MM.1S (cell line): Measurements from ENCODE around the gene NTM.

Source experiments
- DNase-seq: peaks from one replicate; pipeline ENCODE4 v3.0.0-alpha.2; 2015
- H2AFZ ChIP-seq: fragments of 300-600 bp; sonication (generic); 2 replicates; pipeline ENCODE4 v1.6.0; 2016; ENCODE audit warnings: antibody characterized with exemption, low read length
- H3F3A ChIP-seq: fragments of 300-600 bp; sonication (generic); 2 replicates; pipeline ENCODE4 v1.6.1; 2016; ENCODE audit warnings: mild to moderate bottlenecking, antibody characterized with exemption, low read length, moderate library complexity, mixed read lengths; ENCODE audit not compliant: insufficient read depth
- H3K27ac ChIP-seq: fragments of 300-600 bp; sonication (generic); 2 replicates; pipeline ENCODE4 v1.5.1; 2016; ENCODE audit warnings: mild to moderate bottlenecking, low read length
- H3K27me3 ChIP-seq: fragments of 300-600 bp; sonication (generic); replicated peaks from 2 replicates; pipeline ENCODE4 v1.6.0; 2016; ENCODE audit warnings: low read length; ENCODE audit not compliant: insufficient read depth
- H3K36me3 ChIP-seq: fragments of 300-600 bp; sonication (generic); replicated peaks from 2 replicates; pipeline ENCODE4 v1.6.1; 2016; ENCODE audit warnings: mild to moderate bottlenecking, low read length, mixed read lengths; ENCODE audit not compliant: insufficient read depth
- H3K4me1 ChIP-seq: fragments of 300-600 bp; sonication (generic); 2 replicates; pipeline ENCODE4 v1.6.1; 2016; ENCODE audit warnings: low read length, mixed read lengths
- H3K4me2 ChIP-seq: fragments of 300-600 bp; sonication (generic); 2 replicates; pipeline ENCODE4 v1.6.0; 2016; ENCODE audit warnings: low read depth, low read length
- H3K4me3 ChIP-seq: fragments of 300-600 bp; sonication (generic); 2 replicates; pipeline ENCODE4 v1.5.1; 2016; ENCODE audit warnings: low read length, mixed read lengths
- H3K79me2 ChIP-seq: fragments of 300-600 bp; sonication (generic); 2 replicates; pipeline ENCODE4 v1.6.1; 2016; ENCODE audit warnings: mixed run types, low read length, mixed read lengths
- H3K9ac ChIP-seq: fragments of 300-600 bp; sonication (generic); 2 replicates; pipeline ENCODE4 v1.6.1; 2016; ENCODE audit warnings: low read length, mixed read lengths
- H3K9me2 ChIP-seq: fragments of 300-600 bp; sonication (generic); replicated peaks from 2 replicates; pipeline ENCODE4 v1.6.1; 2016; ENCODE audit warnings: mild to moderate bottlenecking, low read length, mixed read lengths; ENCODE audit not compliant: insufficient read depth
- H3K9me3 ChIP-seq: fragments of 300-600 bp; sonication (generic); replicated peaks from 2 replicates; pipeline ENCODE4 v1.6.1; 2016; ENCODE audit warnings: mild to moderate bottlenecking, low read length, mixed read lengths; ENCODE audit not compliant: insufficient read depth
- H4K20me1 ChIP-seq: fragments of 300-600 bp; sonication (generic); 2 replicates; pipeline ENCODE4 v1.6.1; 2016; ENCODE audit warnings: mild to moderate bottlenecking, low read length, moderate library complexity, mixed read lengths; ENCODE audit not compliant: insufficient read depth
- EZH2 ChIP-seq: fragments of 300-600 bp; sonication (generic); optimal IDR thresholded peaks from 2 replicates; pipeline ENCODE3; 2017; ENCODE audit warnings: low read depth, mild to moderate bottlenecking, antibody characterized with exemption, low read length, mixed read lengths
- EZH2phosphoT487 ChIP-seq: fragments of 300-600 bp; sonication (generic); IDR thresholded peaks from 2 replicates; pipeline ENCODE4 v1.6.1; 2018; ENCODE audit warnings: antibody characterized with exemption, low read length
- TF ChIP-seq, protein P1 (sequence below): fragments of 300-600 bp; sonication (generic); IDR thresholded peaks from 2 replicates; pipeline ENCODE4 v1.5.1; 2016; ENCODE audit warnings: antibody characterized with exemption, low read length, mixed read lengths

Gene NTM

DNA sequence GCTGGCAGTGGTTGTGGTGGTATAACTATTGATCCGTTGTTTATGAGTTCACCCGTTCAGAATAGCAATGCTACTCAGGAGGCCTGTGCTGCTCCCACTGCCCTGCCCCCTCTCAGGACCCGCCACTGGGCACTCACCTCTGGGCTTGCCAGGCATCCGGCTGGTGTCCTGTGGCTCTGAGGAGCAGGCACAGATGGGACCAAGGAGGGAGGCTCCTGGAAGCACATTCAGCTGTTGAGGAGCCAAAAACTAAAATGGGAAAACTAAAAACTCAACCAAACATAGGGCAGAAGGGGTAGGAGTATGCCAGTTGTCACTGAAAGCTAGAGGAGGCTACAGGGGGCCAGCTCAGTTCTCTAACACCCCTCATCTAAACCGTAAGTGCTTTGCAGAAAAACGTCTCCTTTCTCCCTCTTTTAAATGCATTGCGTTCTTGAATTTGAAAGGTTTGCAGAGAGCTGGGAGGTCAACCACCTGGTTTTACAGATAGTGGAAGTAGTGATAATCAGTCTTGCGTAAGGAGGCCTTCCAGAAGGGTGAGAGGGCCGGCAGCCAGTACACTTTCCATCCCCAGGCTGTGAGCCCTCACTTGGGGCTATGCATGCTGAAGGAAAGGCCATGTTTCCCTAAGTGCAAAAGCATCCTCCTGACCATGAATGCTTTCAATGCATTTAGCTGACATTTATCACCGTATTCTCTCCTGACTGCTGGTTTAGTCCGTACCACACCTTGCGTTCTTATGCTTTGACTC is 547.4 kb downstream of the NTM start:
- Histone ChIP-seq H3K9me3 (no peaks in the 10 kb centered on the region), H3K4me3 (no peak overlapping the region), H2AFZ (no peak overlapping the region), H3K4me2 (no peak overlapping the region), H3K27ac (no peak overlapping the region), H3K9me2 (no peaks in the 10 kb centered on the region), H3K79me2 (no peaks in the 10 kb centered on the region), H3K36me3 (no peaks in the 10 kb centered on the region), H3F3A (no peaks in the 10 kb centered on the region), H4K20me1 (no peaks in the 10 kb centered on the region), H3K4me1 (no peaks in the 10 kb centered on the region), H3K27me3 (no peaks in the 10 kb centered on the region), H3K9ac (no peak overlapping the region)
- DNase-seq, result no peak
- TF ChIP-seq EZH2 (no peak), EZH2phosphoT487 (no peak)
- TF ChIP-seq, protein P1, sequence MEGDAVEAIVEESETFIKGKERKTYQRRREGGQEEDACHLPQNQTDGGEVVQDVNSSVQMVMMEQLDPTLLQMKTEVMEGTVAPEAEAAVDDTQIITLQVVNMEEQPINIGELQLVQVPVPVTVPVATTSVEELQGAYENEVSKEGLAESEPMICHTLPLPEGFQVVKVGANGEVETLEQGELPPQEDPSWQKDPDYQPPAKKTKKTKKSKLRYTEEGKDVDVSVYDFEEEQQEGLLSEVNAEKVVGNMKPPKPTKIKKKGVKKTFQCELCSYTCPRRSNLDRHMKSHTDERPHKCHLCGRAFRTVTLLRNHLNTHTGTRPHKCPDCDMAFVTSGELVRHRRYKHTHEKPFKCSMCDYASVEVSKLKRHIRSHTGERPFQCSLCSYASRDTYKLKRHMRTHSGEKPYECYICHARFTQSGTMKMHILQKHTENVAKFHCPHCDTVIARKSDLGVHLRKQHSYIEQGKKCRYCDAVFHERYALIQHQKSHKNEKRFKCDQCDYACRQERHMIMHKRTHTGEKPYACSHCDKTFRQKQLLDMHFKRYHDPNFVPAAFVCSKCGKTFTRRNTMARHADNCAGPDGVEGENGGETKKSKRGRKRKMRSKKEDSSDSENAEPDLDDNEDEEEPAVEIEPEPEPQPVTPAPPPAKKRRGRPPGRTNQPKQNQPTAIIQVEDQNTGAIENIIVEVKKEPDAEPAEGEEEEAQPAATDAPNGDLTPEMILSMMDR, result no peak

DNA sequence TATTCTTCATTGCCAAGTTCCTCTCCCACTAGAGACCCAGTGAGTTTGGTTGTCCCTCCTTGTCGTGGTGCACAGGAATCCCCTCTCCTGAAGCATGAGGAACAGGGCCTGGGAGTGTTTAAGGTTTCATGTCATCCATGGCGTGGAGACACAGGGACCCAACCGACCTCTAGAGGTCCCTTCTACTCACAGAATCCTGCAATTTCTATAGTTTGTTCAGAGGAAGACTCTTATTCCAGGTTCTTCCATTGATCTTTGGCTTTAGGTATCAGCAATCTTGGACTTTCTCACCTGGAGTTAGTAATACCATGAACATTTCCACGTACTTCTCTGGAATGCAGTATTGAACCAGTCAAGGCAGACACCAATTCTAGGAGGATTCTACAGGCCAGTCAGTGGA is 548.2 kb downstream of the NTM start:
- Histone ChIP-seq H3K27ac (no peak overlapping the region), H3K9me3 (no peaks in the 10 kb centered on the region), H3K79me2 (no peaks in the 10 kb centered on the region)

DNA sequence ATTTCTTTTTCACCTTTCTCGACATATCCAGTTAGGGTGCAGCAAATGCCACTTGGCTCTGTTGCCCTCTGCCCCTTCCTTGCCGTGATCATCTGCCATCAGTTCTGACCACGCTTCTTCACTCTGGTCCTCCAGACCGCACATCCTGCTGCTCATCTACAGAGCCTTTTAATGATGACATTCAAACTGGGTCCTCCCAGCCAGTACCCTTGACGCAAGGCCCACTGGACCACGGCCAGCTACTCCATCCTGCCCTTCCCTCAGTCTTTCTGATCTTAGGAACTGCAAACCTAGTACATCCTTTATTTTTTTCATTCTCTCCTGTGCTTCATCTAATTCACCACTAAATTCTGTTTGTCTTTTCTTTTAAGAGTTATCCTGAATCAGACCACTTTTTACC is 551.8 kb downstream of the NTM start:
- Histone ChIP-seq H3K4me2 (no peak overlapping the region), H3K36me3 (no peaks in the 10 kb centered on the region), H3K79me2 (no peaks in the 10 kb centered on the region), H3K4me1 (no peaks in the 10 kb centered on the region), H3K27me3 (no peaks in the 10 kb centered on the region), H3K9me2 (no peaks in the 10 kb centered on the region), H3K9ac (no peak overlapping the region), H3F3A (no peaks in the 10 kb centered on the region), H2AFZ (no peak overlapping the region), H3K27ac (no peak overlapping the region), H3K4me3 (no peak overlapping the region), H3K9me3 (no peaks in the 10 kb centered on the region), H4K20me1 (no peaks in the 10 kb centered on the region)
- no peak for DNase-seq
- TF ChIP-seq EZH2, result no peak
- TF ChIP-seq EZH2phosphoT487, result no peak
- TF ChIP-seq, protein P1, result no peak

More for the DNA sequence above, 548.2 kb downstream of the NTM start:
- Histone ChIP-seq H3K4me3 (no peak overlapping the region), H3K36me3 (no peaks in the 10 kb centered on the region), H3K9ac (no peak overlapping the region), H4K20me1 (no peaks in the 10 kb centered on the region), H3K4me2 (no peak overlapping the region), H3K27me3 (no peaks in the 10 kb centered on the region), H2AFZ (no peak overlapping the region), H3F3A (no peaks in the 10 kb centered on the region), H3K4me1 (no peaks in the 10 kb centered on the region), H3K9me2 (no peaks in the 10 kb centered on the region)
- TF ChIP-seq, protein P1, result no peak
- TF ChIP-seq EZH2phosphoT487 (no peak), EZH2 (no peak)
- DNase-seq, result no peak
